ENCODE results near the gene SCIMP.
"Not testable (repeated sequence)": the region's sequence is repeated elsewhere in the genome, so short reads cannot be mapped to it uniquely, and the experiment has no call there.

Gene SCIMP

DNA sequence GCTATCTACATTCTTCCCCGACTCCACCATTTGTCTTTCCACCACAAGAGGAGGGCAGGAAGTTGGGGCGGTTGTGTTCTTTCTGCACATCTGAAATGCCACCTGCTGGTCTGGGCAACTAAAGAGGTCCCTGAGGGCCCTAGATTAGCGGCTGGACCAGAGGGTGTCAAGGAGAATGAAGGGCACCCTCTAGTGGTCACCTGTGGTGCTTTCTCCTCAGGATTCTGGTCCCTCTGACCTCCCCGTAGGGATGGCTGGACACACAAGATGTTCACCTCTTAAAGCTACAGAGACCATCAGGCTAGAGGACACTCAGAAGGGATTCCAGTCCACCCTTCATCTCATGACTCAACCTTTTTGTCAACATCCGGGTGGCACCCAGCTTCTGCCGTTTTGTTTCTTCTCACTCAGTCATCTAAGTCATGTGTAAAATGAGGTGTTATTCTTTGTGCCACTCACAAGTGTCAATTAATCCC, 2.9 kb upstream of the SCIMP start:
- peak; percentile 39 for DNase-seq (ENCODE audit: low read depth)

DNA sequence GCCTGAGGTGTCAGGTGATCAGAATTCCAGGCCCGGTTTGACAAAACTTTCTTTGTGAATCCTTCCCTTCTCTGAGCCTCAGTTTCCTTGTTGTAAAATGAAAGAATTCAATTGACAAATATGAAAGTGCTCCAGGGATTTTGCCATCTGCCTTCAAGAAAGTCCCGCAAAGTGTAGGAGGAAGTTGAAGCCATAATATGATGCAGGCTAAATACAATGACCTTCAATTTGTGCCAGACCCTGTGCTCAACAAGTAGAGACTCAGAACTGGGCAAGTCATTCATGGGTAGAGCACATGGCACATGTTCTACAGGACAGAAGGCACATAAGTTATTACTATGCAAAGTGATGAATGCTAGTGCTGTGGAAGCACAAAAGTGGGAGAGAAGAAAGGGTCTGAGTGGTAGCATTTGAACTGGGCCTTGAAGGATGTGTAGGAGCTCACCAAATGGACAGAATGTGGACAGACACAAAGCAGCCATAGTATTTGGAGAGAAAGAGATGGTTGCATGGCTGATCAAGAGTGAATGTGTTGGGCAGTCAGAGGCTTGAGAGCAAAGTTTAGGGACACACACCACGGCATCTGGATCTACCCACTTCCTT, 2.4 kb upstream of the SCIMP start:
- no peak for DNase-seq (ENCODE audit: low read depth)

DNA sequence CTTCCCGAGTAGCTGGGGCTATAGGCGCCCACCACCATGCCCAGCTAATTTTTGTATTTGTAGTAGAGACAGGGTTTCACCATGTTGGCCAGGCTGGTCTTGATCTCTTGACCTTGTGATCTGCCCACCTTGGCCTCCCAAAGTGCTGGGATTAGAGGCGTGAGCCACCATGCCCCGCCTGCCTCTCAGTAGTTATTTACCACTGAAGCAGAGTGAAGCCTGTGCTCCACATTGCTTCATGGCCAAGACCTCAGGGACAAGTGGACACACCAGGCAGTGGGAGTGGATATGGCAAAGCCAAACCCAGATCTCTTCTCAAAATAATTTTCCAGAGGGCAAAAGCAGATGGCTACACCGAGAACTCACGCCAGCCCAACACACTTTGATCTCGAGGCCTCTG, 1.2 kb downstream of the SCIMP start:
- DNase-seq (ENCODE audit: low read depth) = not testable (repeated sequence)

DNA sequence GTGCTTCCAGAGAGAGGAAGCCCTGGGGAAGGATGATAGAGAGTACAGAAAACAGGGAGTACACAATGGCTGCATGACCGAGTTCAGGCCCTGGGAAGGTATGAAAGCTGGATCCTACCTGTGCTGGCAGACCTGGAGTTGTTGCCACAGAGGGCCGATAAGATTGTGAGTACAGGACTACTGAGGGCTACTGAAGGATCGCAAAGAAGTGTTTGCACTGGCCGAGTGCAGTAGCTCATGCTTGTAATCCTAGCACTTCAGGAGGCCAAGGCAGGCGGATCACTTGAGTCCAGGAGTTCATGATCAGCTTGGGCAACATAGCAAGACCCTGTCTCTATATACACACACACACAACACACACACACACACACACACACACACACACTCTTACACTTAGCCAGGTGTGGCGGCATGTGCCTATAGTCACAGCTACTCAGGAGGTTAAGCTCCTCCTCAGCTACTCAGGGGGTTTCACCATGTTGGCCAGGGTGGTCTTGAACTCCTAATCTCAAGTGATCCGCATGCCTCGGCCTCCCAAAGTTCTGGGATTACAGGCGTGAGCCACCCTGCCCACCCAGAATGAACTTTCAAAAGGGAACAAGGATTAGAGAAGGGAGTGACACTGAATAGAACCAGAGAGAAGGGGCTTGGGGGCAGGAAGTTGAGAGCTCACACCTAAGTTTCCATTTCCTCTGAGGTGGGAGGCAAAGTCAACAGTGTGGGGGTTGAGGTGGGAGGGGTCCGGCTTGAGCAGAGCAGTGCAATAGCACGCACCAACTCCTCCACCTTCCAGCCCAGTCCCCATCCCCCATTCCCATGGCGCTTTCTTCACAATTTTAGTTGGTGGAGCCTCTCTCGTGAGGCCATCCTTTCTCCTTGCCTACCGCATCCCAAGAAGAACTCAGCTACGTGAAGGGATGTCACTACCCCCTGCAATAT, 7.5 kb downstream of the SCIMP start:
- no peak for DNase-seq (ENCODE audit: low read depth)

DNA sequence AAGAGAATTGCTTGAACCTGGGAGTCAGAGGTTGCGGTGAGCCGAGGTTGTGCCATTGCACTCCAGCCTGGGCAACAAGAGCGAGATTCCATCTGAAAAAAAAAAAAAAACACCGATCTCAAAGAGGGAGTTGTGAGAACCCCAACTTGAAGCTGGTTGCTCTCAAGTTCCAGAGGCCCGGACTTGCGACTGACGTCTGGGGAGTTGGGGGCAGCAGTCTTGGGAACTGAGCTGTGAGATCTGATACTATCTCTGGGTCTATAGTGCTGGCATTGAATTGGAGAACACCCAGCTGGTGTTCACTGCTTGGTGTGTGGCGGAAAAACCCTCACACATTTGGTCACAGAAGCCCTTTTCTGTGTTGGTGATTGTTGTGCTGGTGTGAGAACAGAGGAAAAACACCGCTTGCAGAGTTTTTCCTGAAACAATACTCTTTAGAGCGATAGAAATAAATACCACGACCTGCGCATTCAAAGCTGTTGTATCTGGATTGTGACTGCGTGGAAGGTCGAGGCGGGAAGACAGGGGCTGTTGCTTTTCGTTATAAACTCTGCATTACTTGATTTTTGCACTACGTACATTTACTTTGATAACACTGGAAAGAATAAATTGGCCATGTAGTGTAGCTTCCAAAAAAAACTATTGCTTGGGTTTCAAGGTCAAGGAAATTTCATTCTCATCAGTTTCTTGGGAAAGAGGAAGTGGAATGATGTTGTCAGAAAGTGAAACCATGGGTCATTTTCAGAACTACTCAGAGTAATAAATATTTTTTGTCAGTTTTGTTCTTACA, 8.8 kb downstream of the SCIMP start:
- DNase-seq (ENCODE audit: low read depth) = no peak

DNA sequence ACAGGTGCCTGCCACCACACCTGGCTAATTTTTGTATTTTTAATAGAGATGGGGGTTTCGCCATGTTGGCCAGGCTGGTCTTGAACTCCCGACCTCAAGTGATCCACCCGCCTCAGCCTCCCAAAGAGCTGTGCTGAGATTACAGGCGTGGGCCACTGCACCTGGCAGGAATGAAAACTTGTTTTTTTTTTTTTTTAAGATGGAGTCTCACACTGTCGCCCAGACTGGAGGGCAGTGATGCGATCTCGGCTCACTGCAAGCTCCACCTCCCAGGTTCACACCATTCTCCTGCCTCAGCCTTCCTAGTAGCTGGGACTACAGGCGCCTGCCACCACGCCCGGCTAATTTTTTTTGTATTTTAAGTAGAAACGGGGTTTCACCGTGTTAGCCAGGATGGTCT, 12.7 kb downstream of the SCIMP start:
- DNase-seq (ENCODE audit: low read depth) = not testable (repeated sequence)

DNA sequence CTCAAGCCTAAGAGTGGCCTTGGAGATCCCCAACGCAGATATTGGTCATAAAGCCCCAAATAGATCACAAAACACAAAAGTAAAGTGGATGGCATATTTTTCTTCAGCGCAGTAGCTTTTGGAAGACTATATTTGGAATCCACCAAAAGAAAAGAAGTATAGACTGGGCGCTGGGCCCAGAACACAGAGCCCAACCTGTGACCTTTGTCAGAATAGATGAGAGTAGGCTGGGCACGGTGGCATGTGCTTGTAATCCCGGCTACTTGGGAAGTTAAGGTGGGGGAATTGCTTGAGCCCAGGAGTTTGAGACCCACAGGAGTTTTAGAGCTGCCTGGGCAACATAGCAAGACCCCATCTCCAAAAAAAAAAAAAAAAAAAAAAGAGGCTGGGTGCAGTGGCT, 14.6 kb downstream of the SCIMP start:
- DNase-seq (ENCODE audit: low read depth) = no peak

DNA sequence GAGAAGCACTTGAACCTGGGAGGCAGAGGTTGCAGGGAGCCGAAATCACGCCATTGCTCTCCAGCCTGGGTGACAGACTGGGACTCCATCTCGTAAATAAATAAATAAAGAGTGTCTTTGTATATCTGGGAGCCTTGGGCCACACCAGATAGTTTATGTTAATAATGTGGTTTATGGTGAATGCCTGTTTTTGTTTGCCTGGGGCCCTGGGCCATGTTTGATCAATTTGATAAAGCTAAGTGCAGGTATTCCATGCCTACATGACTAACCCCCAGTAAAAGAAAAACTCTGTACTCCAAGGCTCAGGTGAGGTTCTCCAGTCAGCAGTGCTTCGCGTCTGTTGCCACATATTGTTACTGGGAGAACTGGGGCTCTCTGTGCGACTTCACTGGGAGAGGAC, 15.1 kb downstream of the SCIMP start:
- no peak for DNase-seq (ENCODE audit: low read depth)

DNA sequence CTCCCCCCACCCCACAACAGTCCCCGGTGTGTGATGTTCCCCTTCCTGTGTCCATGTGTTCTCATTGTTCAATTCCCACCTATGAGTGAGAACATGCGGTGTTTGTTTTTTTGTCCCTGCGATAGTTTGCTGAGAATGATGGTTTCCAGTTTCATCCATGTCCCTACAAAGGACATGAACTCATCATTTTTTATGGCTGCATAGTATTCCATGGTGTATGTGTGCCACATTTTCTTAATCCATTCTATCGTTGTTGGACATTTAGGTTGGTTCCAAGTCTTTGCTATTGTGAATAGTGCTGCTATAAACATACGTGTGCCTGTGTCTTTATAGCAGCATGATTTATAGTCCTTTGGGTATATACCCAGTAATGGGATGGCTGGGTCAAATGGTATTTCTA, 17.1 kb downstream of the SCIMP start:
- not testable (repeated sequence) for DNase-seq (ENCODE audit: low read depth)

DNA sequence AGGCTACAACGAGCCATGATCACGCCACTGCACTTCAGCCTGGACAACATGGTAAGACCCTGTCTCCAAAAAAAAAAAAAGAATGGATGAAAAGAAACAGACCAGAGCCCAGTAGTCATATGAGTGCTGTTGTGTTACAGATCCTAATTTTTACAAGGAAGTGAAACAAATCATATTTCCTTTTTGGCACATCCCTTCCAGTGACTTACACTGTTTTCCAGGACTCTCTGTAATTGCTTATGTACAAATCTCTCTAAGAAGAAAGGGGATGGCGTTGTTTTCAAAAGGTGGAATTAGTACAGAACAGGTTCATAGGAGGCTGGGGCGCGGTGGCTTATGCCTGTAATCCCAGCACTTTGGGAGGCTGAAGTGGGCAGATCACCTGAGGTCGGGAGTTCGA, 23.2 kb downstream of the SCIMP start:
- no peak for DNase-seq (ENCODE audit: low read depth)

DNA sequence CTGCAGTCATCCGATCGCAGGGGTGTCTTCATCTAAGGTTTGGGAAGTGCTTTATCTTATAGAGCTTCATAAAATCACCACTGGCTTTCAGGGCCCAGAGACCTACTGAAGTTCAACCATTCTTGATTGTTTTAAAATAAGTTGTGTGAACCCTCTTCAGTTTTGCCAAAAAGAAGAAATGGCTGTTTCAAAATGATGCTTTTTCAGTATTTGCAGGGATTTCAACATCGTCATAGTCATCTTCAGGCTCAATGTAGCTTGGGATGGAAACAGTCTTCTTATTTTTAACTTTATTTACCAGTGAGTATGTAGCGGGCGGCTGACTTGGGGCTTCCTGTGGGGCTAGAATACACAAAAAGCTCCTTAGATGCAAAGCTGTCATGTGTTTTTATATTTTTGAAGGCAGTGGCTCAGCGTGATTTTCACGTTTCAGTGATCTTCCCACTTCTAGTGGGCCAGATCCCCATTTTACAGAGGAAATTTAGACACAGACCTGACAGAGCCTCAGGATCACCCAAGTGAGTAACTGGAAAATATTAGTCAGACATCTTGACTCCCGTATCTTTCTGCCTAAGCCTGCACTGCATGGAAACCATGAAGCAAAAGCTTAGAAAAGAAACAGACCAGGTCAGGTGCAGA, 23.9 kb downstream of the SCIMP start:
- no peak for DNase-seq (ENCODE audit: low read depth)

DNA sequence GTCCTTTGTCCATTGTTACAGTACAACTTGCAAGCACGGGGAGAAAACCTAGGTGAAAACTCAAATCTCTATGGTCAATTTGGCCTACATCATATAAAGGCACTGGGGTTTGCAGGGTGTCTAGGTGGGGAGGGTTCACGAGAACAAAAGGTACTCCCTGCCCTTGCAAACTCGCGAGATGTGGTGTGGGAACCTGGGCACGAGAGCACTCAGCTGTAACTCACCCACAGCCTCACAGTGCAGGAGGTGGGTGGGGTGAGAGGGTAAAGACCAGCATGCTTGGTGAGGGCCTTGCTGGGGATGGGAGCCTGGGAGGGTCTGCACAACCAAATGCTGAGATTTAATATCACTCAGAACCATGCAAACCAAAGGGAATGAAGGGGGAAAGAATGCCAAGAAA, 24.6 kb downstream of the SCIMP start:
- no peak for DNase-seq (ENCODE audit: low read depth)

DNA sequence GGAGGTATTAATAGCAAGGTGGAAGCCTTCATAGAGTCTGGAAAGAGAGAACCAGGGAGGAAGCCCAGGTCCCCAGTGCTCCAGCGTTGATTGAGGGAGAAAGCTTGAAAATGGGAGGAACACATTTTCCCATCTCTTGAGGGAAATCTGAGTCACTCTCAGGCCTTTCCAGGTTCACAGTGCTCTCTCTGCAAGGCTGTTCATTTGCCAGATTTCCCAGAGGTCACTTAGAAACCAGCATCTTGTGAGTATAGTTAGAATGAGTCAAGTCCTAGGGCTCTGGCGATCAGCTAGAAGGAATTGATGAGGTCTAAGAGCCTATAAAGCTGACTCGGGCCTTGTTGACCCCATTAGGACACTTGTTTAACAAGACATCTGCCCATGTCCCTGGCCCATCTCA, 25.3 kb downstream of the SCIMP start:
- no peak for DNase-seq (ENCODE audit: low read depth)

DNA sequence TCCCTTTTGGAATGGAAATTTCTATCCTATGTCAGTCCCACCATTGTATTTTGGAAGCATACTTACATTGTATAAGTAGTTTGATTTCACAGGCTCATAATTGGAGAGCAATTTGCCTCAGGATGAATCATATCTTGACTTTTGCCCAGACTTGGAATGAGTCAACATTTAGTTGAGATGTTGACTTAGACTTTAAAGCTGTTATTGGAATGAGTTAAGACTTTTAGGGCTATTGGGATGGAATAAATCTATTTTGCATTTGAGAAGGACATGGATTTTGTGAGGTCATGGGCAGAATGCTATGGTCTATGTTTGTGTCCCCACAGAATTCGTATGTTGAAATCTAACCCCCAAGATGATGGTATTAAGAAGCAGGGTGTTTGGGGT, 30.8 kb downstream of the SCIMP start:
- DNase-seq (ENCODE audit: low read depth) = peak; percentile 45

DNA sequence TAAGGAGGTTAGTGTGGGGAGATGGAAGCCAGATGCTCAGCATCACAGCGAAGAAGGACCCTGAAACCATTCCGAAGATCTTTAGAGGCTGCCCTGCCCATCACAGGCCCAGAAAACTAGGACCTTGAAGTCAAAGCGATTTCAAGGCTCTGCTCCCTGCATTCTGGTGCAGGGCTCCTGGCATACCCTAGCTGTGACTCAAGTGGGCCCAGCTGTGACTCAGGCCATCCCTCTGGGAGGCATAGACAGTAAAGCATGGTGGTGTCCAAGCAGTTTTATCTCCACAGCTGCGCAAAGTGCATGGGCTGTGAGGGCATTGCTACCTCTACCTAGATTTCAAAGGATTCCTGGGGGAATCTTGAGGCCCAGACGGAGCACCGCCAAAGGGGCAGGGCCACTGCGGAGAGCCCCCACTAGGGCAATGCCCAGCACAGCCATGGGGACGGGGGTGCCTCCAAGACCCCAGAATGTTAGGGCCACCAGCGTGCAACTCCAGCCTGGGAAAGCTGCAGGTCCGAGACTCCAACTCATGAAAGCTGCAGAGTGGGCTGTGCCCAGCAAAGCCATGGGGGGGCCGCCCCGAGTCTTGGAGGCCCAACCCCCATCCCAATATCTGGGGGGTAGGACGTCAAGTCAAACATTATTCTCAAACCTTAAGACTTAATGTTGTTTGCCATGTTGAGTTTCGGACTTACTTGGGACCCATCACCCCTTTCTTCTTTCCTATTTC, 31.3 kb downstream of the SCIMP start:
- DNase-seq (ENCODE audit: low read depth) = no peak

DNA sequence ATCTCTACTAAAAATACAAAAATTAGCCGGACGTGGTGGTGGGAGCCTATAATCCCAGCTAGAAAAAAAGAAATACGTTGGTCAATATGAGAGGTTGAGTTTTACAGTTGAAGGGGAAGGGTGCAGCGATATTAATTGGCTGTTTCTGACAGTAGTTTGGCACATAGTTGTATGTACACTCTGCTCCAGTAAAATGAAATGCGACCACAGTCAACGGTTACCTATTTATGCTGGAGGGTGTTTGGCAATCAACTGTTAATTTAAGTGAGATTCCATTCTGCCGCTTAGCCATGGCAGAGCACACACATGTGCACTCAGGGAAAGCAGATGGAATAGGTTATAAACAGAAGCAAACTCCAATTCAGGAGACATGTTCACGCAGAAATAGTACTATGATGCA, 33.6 kb downstream of the SCIMP start:
- peak; percentile 17 for DNase-seq (ENCODE audit: low read depth)

DNA sequence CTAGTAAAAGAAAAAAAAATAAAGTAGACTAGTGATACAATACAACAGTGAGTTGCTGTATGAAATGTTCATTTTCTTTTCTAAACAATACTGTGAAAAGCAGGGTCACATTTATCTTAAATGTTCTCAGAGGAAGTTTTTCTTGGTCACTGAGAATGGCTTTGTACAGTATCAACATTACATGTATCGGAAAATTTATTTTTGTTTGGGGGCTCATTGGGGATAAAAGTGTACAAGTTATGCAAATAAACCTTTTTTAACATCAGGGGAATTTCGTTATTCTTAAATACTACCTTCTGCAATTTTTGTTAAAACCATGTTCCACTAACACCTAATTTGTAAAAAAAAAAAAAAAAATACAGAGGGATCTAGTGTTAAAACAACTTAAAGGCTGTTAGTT, 34.3 kb downstream of the SCIMP start:
- DNase-seq (ENCODE audit: low read depth) = no peak

DNA sequence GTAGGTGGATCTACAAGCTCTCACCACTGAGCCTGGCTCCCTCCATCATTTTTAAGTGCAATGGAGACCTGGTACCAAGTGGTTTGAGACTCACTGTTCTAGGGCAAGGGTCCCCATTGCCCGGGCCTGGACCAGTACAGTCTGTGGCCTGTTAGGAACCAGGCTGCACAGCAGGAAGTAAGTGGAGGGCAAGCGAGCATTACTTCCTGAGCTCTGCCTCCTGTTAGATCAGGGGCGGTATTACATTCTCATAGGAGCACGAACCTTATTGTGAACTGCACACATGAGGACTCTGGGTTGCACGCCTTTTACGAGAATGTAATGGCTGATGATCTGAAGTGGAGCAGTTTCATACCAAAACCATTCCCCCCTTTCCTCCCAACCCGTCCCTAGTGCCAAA, 36.2 kb downstream of the SCIMP start:
- no peak for DNase-seq (ENCODE audit: low read depth)

DNA sequence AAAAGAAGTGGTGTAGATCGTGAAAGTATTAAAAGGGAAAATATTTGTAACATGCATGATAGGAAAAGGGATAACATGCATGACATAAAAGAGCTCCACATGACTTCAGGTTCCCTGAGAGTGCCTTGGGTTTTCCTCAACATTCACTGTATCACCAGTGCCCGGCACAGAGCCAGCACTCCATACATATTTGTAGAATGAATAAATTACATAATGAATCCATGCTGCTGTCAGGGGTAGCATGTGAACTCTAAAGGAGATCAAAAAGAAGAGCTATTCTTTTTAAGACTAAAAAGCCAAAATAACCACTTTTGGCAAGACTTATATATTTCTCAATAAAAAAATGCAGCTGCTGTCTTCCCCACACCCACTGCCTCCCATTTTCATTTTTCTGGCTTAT, 40.3 kb downstream of the SCIMP start:
- no peak for DNase-seq (ENCODE audit: low read depth)

DNA sequence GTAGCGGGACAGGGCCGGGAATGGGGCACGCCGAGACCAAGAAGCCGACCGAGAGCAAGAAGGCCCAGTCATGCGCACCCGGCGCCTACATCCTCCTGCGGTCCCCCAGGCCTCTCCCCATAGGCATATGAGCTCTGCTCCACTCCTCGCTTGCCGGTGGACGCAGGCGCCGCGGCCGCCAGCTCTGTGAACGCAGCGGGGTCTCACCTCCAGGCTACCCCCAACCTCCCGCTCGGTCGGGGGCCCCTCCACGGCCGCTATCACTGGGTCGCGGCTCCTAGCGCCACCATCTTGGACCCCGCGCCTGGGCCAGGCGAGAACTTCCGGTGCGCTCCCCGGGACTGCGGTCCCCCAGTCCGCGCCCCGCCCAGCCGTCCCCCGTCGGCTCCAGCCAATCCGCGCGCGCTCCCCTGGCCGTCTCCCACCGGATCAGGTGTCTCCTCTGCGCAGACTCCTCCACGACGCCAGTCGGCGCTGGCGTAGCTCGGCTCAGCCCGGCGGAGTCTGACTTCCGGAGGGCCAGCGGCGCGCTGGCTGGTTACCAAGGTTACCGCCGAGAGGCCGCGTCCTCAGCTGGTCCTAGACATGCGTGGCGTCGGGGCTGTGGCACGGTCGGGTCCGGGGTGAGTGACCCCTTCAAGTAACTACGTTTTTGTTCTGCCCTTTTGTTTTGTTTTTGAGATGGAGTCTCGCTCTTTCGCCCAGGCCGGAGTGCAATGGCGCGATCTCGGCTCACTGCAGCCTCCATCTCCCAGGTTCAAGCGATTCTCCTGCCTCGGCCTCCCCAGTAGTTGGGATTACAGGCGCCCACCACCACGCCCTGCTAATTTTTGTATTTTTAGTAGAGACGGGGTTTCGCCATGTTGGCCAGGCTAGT, 42.9 kb downstream of the SCIMP start, which contains the start of gene ZNF594:
TSS of gene ZNF594 (minus strand) at position 328 of the 877 bp plus-strand sequence. CDS start 7,612 bp downstream, outside the sequence.
- DNase-seq (ENCODE audit: low read depth) = peak; percentile 98

Data from fibroblast of gingiva (primary cell).